HG03432 (cell line): ENCODE measurements around the gene H2BW1.
"Not testable (repeated sequence)": the region's sequence is repeated elsewhere in the genome, so short reads cannot be mapped to it uniquely, and the experiment has no call there.

ENCODE experiments used
- ATAC-seq: cut with Tn5 transposase; IDR thresholded peaks from one replicate; pipeline ENCODE4 v1.9.1; 2021; ENCODE audit warnings: mild to moderate bottlenecking, moderate library complexity; ENCODE audit not compliant: unreplicated experiment

Gene H2BW1

DNA sequence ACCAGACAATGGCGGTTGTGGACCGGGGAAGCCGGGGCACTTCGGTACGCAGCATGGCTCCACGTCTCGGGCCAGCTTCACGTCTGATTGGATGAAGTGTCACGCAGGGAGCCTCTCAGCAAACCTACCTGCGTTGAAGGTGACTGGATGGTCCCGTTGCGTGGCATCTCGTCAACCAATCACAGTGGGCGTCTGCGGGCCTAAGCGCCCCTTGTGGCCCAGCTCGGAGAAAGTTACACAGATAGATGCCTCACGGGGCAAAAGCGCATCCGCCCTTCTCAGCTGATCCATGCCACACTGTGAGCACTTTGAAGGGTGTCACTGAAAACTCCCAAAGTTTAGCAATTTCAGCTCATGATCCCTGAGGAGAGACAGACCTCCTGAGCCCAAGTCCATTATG, at the start of gene H2BW1:
H2BW1 (minus strand) TSS at position 103 of the 400 bp plus-strand sequence. CDS start 132 bp downstream, outside the sequence.
- ATAC-seq = no peak

DNA sequence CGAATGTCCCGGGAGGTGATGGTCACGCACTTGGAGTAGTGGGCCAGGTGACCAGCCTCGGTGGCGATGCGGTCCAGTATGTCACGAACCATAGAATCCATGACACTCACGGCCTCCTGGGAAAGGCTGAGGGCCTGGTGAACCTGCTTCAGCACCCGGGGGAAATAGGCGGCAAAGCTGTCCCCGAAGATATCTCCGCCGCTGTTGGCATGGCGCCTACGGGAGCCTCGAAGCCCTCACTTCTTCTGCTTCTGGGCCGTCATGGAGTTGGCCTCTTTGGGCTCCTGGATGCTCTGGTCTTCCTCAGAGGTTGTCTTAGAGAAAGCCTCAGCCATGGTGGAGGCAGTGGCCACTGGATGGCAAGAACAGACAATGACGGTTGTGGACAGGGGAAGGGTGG, 49.1 kb upstream of the H2BW1 start:
- not testable (repeated sequence) for ATAC-seq

DNA sequence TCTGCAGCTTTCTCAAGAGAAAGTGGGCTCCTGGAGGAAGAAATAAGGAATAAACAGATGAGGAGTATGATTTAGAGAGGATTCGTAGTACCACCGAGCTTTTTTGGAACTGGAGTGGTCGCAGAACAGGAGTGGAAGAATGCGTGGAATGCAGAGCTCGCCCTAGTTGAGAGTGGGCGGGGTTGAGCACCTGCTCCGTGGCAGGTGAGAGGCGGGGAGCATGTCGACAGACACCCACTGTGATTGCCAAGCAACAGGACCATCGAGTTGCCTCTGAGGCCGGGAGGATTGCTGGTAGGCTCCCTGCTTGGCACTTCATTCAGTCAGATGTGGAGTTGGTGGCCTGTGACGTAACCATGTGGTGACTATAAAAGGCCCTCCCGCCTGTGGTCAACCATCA, 41.4 kb upstream of the H2BW1 start:
- not testable (repeated sequence) for ATAC-seq

- ATAC-seq = no peak
Observed at GRCh38 chrX:104047171-104047570, 33.7 kb upstream of the H2BW1 start.

DNA sequence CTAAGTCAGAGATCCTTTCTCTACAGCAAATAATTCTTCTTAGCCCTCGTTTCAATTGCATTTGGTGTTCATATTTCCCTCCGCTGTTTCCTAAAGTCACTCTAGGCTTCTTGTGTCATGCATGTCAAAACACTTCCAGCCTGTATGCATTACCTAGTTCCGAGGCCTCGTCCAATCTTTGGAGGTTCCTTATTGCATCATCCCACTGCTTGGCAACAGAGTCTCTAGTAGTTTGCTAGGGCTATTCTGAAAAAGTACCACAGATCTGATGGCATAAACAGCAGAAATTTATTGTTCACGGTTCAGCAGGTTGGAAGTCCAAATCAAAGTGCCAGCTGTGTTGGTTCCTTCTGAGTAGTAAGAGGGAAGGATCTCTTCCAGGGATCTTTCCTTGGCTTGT, 32.1 kb upstream of the H2BW1 start:
- no peak for ATAC-seq

- no peak for ATAC-seq
Observed at GRCh38 chrX:104041003-104041402, 27.5 kb upstream of the H2BW1 start.

- no peak for ATAC-seq
Observed at GRCh38 chrX:104039689-104040505, 26.4 kb upstream of the H2BW1 start, which contains the start of gene H2BW2. Gene H2BW2 (plus strand): TSS chrX:104039956. CDS start chrX:104039995, 39 bp downstream.

GRCh38 chrX:104018126-104018525, 4.6 kb upstream of the H2BW1 start:
- no peak for ATAC-seq

- ATAC-seq = not testable (repeated sequence)
Observed at GRCh38 chrX:104015576-104015975, 2.1 kb upstream of the H2BW1 start.

DNA sequence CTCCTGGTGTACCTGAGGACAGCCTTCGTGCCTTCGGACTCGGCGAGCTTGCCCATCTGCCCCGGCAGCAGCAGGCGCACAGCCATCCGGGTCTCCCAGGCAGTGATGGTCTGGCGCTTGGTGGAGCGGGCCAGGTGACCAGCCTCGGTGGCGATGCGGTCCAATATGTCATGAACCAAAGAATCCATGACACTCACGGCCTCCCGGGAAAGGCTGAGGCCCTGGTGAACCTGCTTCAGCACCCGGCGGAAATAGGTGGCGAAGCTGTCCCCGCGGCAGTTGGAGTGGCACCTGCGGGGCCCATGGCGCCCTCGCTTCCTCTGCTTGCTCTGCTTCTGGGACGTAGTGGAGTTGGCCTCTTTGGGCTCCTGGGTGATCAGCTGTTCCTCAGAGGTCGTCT, 350 bp downstream of the H2BW1 start:
- no peak for ATAC-seq

DNA sequence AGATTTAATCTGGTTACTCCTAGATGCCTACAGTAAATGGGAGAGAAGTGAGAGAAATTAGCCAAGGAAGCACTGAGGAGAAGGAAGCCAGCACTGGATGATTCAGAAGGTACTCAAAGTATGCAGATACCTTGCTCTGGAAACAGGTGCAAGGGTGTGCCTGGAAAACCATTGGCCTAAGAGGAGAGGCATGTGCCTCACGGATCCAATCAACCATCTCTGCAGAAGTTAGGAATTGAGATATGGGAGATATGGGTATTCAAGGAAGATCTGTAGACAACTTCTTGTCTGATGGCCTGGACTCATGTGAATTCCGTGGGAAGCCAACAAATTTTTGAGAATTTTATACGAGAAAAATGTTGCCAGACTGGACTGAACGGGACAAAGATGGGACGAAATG, 4.7 kb downstream of the H2BW1 start:
- no peak for ATAC-seq

- ATAC-seq = peak; percentile 85
Observed at GRCh38 chrX:103999234-103999633, 14.3 kb downstream of the H2BW1 start.

DNA sequence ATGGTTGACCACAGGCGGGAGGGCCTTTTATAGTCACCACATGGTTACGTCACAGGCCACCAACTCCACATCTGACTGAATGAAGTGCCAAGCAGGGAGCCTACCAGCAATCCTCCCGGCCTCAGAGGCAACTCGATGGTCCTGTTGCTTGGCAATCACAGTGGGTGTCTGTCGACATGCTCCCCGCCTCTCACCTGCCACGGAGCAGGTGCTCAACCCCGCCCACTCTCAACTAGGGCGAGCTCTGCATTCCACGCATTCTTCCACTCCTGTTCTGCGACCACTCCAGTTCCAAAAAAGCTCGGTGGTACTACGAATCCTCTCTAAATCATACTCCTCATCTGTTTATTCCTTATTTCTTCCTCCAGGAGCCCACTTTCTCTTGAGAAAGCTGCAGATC, 30.0 kb downstream of the H2BW1 start:
- ATAC-seq = not testable (repeated sequence)

GRCh38 chrX:103962411-103963278, 50.9 kb downstream of the H2BW1 start, which contains the start of gene TMSB15B:
Gene TMSB15B (plus strand): TSS chrX:103962627.
- ATAC-seq = peak; percentile 98
